Renal cortex interstitium (tissue), 11 donors: ENCODE measurements around the gene RND3. TPM values are rescaled to one million over a fixed set of nuclear protein-coding genes. Genes with fewer than 3 reads are reported as not detected.

Experiments used
- DNase-seq, 11 donors: peaks; one replicate each; pipeline ENCODE4 v3.0.0-alpha.2; 2013; ENCODE audit warnings: low read depth in 9 of 11, low spot score in 4 of 11; ENCODE audit errors: extremely low read depth in 1 of 11
- polyA plus RNA-seq, 3 donors: library from polyadenylated mRNA; unstranded; fragments of 120-200 nt; gene quantifications; one replicate each; pipeline ENCODE4 v1.2.1, GENCODE V29; 2013; ENCODE audit not compliant: insufficient read length in 3 of 3

The RND3 gene
- polyA plus RNA-seq, 3 donors: 44.5 to 55.7 (median 55.0) TPM

- no peak for DNase-seq
Measured at GRCh38 chr2:150480971-150481830, 6.3 kb downstream of the RND3 start.

- DNase-seq: no peak
Measured at GRCh38 chr2:150480241-150480640, 7.2 kb downstream of the RND3 start.

GRCh38 chr2:150479075-150479915, 8.2 kb downstream of the RND3 start:
- no peak for DNase-seq

- no peak for DNase-seq
Measured at GRCh38 chr2:150478200-150478974, 9.1 kb downstream of the RND3 start.

GRCh38 chr2:150477347-150477746, 10.1 kb downstream of the RND3 start:
- no peak for DNase-seq

GRCh38 chr2:150476809-150477302, 10.6 kb downstream of the RND3 start:
- no peak for DNase-seq

GRCh38 chr2:150476286-150476685, 11.2 kb downstream of the RND3 start:
- DNase-seq: no peak

GRCh38 chr2:150475479-150476250, 11.8 kb downstream of the RND3 start:
- no peak for DNase-seq

- no peak for DNase-seq
Measured at GRCh38 chr2:150474326-150475074, 13.0 kb downstream of the RND3 start.

GRCh38 chr2:150473767-150474166, 13.7 kb downstream of the RND3 start:
- no peak for DNase-seq

- DNase-seq: no peak
Measured at GRCh38 chr2:150472511-150472899, 15.0 kb downstream of the RND3 start.

- no peak for DNase-seq
Measured at GRCh38 chr2:150471813-150472510, 15.5 kb downstream of the RND3 start.

GRCh38 chr2:150470435-150470834, 17.0 kb downstream of the RND3 start:
- no peak for DNase-seq

GRCh38 chr2:150469706-150470274, 17.7 kb downstream of the RND3 start:
- no peak for DNase-seq

GRCh38 chr2:150468350-150468960, 19.0 kb downstream of the RND3 start:
- DNase-seq: no peak

- no peak for DNase-seq
Measured at GRCh38 chr2:150467621-150467963, 19.9 kb downstream of the RND3 start.
